NCI-H128 (cell line): ENCODE results near the gene TOX3.
A peak's percentile ranks its signal among the peaks of the same experiment; 100 is the strongest.

ENCODE experiments used
- DNase-seq: peaks from one replicate; lab custom pipeline; 2025; ENCODE audit not compliant: unreplicated experiment; lab: John Stamatoyannopoulos, UW

TOX3 gene

DNA sequence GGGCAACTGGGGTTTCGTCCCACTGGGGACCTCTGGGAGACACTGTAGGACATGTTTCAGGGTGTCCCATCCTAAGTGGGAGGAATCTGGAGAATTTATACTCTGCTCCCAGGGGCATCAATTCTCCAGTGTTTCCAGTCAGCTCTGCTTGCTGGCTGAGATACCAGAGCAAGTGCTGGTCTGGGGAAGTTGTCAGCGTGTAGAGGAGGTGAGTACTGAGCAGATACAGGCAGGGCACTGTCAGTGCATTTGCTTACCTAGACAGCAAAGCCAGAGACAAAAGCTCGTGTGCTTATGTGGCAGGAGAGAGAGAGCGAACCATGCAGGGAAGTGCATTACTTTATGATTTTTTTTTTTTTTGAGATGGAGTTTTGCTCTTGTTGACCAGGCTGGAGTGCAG, 20.2 kb upstream of the TOX3 start:
- DNase-seq: no peak

DNA sequence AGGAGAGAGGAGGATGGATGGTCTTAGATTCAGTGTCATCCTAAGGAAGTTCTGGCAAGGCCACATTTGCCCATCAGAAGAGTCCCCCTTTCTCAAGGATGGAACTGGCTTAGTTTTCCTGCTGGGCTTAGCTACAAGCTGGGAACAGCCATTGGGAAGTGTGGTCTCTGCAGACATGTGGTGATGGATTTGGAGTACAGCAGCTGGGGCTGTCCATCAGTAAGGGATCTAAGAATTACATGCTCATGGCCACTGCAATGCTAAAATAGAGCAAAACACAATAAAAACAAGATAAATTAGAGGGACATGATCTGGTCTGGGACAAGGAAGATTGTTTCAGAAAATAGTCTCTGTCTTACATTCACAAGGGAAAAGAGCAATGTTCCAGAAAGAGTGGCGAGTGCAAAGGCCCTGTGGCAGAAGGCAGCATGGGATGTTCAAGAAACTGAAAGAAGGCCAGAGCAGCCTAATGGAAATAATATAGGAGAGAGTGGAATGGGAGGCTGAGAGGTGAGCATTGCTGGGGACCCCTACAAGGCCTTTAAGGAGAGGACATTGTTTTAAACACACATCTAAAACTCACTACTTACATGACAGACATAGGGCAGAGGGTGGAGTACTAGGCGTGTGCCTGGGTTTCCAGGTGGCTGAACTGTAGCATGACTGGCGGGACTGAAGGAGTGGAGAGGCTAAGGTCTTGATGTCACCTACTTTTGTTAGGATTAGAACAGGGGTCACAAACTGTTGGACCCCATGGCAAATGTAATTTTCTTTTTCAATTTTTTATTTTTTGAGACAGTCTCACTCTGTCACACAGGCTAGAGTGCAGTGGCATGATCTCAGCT, 17.0 kb upstream of the TOX3 start:
- DNase-seq: no peak

DNA sequence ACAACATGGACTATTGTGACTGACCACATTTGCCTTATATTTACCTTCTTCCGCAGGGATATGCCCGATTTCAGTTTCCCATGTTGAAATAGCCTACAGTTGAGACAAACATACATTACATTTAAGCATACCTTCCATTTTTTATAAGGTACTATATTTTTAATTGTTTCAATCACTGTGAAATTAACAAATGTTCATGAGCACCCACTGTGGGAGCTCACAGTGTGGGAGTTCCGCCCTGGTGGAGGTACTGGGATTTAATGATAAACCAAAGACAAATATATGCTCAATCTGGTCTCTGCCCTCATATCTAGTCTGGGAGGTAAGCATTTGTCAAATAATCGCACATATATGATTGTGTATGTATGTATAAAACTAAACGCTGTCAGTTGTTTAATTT, 15.8 kb upstream of the TOX3 start:
- no peak for DNase-seq

DNA sequence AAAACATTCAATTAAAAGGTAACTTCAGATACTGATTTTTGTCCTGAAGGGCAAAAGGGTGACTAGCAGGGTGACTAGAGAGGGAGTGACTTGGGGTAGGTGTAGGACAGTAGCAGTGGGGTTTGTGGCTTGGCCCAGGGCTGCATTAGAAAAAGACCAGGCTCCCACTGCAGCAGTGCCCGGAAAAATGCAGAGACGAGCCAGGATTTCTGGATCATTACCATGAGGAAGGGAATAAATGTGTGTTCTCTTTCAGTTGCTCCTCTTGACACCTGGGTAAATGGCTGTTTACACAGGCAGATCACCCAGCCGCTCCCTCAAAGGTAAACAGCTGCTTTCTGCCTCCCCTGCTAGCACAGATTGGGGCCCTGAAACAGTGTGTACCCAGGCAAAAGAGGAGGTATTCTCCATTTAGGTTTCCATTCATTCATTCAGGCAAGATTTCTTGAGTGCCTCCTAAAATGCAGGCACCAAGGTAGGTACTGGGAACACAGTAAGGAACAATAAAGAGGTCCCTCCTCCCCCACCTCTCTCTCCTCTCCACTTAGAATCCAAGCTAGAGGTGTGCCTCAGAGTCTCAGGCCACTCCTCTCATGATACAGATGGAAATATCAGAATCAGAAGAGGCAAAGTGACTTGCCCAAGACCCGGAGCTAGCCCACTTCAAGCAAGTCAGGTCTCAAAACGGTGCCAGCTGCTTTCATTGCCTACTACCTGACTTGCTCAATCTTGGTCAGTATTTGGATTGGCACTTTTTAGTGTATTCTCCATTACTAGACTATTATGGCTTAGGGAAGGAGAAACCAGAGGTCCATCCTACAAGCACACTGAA, 15.2 kb upstream of the TOX3 start:
- DNase-seq: no peak

DNA sequence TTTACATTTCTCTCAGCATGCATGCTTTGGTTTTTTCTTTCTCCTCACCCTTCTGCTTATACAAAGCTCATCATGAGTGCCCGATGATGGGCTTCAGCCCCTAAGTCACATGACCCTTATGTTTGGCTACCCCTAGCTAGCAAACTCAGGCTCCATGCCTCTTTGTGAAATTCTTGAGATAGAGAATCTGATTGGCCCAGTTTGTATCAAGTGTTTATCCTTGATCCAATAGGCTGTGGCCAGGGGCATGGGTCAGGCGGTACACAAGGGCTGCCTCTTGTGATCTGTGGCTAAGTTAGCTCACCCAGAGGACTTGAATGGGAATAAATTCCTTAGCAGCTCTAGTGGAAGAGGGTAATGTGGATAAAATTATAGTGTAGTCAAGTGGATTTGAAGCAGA, 11.5 kb upstream of the TOX3 start:
- DNase-seq: no peak

DNA sequence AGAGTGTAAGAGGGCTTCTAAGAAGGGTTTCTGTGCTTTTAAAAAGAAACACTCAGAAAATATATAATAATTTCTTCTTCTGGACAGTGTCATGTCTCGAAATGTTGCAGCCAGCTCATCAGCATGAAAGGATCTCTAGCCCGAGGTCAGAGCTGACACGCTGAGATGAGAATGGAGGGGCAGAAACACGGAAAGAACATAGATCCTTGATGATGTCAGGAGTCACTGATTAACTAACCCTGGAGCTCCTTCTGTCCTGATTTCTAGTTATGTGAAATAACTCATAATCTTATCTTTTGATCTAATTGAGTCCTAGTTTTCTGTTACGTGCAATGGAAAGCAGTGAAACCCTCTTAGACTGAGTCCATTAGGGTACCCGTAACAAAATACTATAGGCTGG, 10.3 kb upstream of the TOX3 start:
- no peak for DNase-seq

DNA sequence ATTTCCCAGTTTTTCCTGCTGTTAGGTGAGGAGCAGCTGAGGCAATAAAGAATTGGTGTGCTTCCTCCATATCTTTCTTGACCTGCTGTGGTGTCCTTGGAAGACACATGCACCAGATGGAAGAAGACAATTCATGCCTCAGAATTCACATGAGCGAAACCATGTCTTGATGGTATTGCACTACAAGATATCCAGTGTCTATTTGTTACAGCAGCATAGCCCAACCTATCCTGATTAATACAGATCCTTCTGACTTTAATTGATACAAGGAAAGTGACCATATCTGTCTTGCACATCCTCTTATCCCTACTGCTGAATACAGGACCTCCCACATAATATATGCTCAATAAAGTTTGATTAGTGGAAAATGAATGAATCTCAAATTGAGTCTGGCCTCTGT, 9.1 kb upstream of the TOX3 start:
- DNase-seq: no peak

DNA sequence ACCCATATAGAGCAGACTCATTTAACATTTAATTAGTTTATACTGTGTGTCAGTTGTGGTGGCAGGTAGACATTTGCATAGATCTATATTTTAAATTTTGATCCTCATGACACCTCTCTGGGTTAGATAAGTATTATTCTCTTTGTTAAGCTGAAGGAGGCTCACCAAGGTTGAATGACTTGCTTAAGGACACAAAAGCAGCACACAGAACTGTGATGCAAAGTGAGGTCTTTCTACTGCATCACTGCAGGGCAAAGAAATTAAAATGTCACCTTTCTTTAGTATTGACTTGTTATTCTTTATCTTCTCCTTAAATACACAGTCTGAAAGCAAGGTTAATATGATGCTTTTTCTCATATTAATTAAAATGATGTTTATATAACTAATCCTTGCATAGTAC, 8.6 kb upstream of the TOX3 start:
- no peak for DNase-seq

DNA sequence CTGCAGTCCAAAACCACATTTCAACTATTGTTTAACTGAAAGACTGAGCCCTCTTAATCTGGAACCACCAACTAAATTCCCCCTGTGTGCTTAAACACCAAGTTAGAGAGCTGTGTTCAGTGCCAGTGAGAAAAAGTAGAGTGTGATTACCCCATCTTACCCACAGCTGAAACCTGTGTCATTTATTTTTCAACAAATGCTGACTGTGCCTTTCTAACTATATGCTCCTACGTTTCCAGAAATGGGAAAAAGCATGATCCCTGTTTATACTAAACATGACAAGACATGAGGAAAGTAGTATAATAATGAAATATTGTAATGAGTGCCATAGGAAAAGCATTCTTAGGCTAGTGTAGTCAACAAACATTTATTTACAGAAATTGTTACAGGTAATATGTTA, 7.4 kb upstream of the TOX3 start:
- DNase-seq: no peak

DNA sequence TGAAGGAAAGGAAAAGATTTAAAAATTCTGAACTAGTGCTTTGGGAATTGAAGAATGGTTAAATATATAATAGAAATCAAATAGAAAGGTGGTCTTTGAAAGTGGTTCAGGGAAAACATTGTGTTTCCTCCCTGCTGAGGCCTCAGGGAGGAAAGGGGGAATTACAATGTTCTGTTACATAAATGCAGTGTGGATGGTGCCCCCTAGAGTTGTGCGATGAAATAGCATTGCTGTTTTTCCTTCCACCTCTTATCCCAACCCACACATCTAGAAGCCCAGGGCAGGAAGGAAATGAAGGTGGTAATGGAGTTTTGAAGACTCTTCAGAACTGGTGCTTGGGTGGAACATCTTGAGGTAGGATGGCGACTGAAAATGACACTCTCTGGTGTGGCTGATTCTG, 6.4 kb upstream of the TOX3 start:
- DNase-seq: no peak

DNA sequence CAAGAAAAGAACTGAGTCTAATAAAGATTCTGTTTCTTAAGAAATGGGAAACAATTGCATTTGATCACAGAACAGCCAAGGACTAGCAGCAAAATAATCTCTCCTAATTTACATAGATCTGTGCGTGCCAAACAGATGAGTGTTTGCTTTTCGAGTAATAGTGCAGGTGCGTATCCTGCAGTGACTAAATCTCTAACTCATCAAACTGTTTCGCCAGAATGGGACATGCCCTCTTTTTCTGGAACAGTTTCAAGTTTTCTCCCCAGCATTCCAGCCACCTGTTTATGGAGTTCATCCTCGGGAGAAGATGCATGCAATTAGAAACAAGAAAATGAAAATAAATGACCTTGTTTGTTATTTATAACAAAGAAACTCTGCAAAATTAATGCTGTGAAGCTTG, 5.7 kb upstream of the TOX3 start:
- DNase-seq: no peak

DNA sequence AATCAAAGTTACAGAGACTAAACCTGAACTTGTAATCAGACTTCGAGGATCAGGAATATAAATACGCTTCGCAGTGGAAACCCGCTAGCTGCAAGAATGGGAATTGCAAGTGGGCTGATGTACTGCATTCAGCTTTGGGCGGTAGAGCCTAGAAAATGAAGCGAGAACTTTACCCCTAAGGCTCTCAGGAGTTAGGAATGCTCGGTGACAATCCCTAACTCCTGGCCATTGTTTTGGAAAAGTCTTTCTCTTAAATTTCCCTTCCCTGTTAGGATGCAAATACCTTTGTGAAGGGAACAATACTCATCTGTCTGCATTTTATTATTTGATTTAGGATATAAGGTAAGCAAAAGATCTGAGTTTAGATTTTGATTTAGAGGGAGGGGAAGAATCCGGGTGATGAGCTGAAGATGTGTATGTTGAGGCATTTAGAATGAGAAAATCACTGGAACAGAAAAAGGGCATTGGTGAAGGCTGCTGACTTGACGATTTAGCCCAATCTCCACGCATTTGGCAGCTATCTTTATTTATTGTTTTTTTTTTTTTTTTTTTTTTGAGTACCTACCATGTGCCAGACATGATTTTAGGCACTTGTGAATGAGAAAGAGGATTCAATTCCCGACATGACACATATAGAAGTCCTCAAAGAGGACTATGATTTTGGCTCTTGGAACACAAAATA, 2.2 kb upstream of the TOX3 start:
- DNase-seq: no peak

DNA sequence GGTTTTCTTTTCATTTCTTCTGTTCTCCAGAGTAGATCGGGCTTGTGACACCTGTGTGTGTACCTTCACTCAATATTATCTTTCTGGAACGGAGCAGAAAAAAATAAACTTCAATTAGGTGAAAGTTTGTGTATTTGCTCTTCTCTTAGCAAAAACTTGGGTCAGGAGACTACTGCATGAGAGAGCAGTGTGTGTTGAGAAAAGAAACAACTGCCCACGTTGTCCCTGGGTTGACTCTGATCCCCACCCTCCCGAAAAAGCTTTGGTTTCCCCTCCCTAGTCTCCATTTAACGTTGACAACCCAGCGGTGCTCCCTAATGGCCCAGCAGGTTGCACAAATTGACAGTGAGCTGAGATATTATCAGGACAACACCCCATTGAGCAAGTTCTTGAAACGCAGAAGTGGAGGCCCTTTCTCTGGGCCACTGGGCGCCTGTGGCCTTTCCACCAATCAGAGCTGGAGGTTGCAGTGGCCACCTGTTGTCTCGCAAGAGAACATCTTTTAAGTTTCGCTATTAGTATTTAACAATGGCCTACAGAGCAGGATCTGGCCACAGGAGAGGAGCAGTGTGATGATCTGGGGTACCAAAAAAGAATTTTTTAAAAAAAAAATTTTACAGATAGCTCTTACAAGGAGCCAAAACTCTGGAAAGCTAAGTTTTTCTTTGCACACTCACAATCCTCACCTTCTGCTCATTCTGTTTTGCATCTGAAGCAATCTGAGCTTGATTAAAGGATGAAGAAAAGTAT, 1.5 kb upstream of the TOX3 start:
- DNase-seq: peak; percentile 79

DNA sequence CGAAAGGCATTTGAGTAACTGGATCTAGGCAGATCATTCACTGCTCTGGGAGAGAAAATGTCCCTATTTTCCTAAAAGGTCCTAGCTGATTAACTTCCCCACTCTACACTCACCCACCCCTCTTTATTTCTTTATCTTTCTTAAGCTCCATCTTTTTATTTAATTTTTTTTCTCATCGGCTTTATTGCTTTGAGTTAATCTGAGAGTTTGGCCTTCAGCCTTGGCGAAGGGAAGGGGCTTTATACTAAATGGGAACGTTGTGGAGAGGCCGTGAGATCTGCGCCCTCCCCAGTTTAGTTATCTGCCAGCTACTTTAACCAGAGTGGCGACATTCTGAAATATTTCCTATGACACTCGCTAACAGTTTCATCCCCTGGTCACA, 882 bp upstream of the TOX3 start:
- DNase-seq: no peak

DNA sequence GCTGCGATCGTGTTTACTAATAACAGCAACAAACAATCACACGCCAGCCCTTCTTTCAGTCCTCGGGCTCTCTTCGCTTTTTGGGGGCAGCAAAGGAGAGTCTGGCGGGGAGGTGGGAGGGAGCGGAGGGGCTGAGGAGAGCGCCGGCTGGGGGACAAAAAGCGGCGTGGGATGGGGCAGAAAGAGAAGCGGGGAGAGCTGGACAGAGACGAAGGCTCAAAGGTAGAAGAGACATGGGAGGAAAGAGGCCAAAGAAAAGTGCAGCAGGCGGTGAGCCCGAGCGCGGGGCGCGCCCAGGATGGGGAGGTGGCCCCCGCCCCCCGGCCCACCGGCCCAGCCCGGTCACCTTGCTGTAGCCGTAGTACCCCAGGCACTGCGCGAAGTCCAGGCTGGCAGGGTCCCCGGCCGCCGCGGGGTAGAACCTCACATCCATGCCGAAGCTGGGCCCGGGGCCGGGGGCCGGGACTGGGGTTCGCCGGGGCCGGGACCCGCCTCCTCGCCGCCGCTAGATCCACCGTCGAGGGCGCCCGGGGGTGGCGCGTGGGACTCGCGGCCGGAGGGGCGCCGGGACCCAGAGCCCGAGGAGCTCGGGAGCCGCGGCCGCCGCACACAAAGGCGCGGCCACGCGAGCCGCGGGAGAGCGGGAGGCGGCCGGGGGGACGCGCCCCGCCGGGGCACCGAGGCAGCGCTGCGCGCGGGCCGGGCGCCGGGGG, 496 bp downstream of the TOX3 start:
- DNase-seq: no peak

DNA sequence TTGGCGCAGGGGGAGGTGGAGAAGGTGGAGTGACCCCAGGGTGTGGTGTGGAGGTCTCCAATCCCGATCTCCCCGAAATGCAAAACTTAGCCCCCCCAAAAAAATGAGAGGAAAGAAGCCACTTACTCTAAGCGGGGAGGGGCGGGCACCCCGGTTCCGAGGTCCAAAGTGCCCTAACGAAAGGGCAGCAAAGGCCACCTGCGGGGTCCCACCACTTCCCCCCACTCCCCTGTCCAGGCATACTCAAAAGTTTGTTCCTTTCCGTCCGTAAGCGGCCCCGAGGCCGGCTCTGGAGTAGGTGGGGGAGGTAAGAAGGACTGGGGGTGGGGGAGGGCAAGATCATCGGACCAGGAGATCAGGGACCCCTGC, 1.1 kb downstream of the TOX3 start:
- DNase-seq: no peak

DNA sequence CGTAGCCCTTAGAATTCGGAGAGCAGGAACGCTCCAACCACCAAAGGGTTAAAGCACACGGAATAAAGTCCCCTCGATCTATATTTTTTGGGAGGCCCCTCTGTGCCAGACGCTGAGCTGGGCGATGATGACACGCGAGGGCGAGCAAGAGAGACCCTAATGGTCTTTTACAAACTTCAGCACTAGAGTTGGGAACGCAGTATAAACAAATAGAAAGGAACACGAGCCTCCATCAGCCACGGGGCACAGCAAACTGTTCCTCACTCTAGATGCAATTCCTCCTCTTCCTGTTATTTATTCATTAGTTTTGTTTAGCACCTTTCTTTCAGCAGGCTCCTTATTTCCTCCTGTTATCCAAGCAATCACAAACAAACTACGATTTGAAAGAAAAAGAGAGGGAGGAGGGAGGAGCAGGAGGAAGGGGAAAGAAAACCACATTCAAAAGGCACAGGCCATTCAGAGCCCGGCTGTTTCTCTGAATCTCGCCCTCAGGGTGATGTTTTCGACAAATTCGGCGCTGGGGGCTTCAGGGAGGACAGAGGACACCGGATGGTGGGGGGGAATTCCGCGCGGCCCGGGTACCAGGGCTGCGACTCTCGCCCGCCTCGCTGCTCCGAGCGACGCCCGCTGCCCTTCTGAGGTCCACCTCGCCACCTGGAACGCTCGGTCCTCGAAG, 1.6 kb downstream of the TOX3 start:
- DNase-seq: no peak

DNA sequence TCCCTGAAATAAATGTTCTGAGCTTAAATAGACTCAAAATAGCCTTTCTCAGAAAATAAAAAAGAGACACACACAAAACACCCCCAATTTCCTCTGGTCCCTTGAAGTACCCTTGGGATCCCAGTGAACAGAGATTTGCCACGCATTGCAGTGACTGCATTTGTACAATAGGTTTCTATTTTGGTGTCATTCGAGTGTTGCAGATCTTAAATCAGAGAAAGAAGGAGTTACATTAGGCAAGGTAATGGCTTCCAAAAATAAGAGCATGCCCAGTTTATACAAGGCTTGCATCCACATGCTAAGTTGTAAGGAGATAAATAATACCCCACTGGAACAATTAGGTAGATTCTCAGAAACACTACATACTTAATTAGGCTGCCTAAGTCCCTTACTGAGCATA, 2.2 kb downstream of the TOX3 start:
- DNase-seq: no peak

DNA sequence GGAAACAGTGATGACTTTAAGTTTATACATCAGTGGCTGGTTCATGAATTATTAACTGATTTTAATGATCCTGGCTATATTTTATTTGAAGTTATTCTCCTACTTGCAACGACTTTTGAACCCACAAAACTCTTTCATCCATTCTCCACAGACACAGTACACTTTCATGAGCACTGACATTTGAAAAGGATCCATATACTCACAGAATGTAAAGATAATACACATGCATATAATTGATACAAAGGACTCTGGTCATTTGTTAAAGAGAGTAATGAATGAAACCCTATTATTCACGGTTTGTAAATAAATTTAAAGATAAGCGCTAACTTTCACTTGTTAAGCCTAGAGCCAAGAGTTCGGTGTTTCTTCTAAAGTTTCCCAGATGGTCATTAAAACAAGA, 3.3 kb downstream of the TOX3 start:
- no peak for DNase-seq

DNA sequence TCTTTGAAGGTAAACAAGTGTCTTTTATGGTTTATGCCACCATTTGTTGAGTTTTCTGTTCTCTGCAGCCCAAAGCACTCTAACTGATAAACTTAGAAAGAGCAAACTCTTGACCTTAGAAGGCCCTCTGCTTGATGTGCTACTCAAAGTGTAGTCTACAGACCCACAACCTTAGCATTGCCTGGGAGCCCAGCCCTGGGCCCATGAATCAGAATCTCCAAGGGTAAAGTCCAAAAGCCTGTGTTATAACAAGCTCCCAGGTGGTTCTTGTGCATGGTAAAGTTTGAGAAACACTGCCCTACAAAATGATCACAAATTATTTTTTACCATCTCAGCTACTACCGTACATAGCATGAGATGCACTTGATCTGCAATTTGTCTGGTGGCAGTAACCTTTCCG, 6.0 kb downstream of the TOX3 start:
- DNase-seq: no peak
